ENCODE data around the gene SMAD1.

DNA sequence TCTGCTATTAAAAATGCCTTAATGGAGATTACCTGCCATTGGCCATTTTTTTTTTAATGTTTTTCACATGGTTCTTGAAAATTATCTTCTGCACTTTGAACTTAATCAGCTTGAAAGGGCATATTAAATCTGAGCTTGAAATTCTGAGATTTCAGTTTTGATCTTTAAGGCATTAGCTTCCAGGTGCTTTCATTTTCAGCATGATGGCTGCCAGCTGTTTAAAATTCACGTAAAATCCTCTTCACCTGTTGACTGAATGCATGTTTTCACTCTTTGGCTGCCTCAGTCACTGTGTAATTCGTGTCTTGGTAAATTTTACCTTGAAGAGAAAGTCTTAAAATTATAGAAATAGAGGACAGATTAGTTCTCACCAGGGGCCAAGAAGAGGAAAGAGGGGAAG lies 39.6 kb downstream of the SMAD1 start:
- TF ChIP-seq TARDBP (IDR thresholded peaks at IDR 0.05), result no peak
- TF ChIP-seq NFRKB (IDR thresholded peaks at IDR 0.05), result no peak
- no peak for TF ChIP-seq FOXA1 (IDR thresholded peaks at IDR 0.05)
- TF ChIP-seq SP1 (IDR thresholded peaks at IDR 0.05), result no peak
- no peak for TF ChIP-seq L3MBTL2 (conservative IDR thresholded peaks at IDR 0.05)
- TF ChIP-seq, protein P1, sequence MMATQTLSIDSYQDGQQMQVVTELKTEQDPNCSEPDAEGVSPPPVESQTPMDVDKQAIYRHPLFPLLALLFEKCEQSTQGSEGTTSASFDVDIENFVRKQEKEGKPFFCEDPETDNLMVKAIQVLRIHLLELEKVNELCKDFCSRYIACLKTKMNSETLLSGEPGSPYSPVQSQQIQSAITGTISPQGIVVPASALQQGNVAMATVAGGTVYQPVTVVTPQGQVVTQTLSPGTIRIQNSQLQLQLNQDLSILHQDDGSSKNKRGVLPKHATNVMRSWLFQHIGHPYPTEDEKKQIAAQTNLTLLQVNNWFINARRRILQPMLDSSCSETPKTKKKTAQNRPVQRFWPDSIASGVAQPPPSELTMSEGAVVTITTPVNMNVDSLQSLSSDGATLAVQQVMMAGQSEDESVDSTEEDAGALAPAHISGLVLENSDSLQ (IDR thresholded peaks at IDR 0.05), result no peak
- no peak for TF ChIP-seq CTBP1 (IDR thresholded peaks at IDR 0.05; ENCODE audit: borderline replicate concordance)
- TF ChIP-seq BHLHE40 (IDR thresholded peaks at IDR 0.05; ENCODE audit: borderline replicate concordance), result no peak
- TF ChIP-seq SUZ12 (IDR thresholded peaks at IDR 0.05), result no peak
